NCI-H146 (cell line): ENCODE results near the gene GALNT10.

Experiments used
- DNase-seq: peaks from one replicate; lab custom pipeline; 2025; lab: John Stamatoyannopoulos, UW

Gene GALNT10

GRCh38 chr5:154203798-154204578, 13.5 kb downstream of the GALNT10 start:
- no peak for DNase-seq

- no peak for DNase-seq
Measured at GRCh38 chr5:154205441-154206117, 15.0 kb downstream of the GALNT10 start.

- no peak for DNase-seq
Measured at GRCh38 chr5:154206311-154206710, 15.8 kb downstream of the GALNT10 start.

GRCh38 chr5:154207204-154207603, 16.7 kb downstream of the GALNT10 start:
- no peak for DNase-seq

GRCh38 chr5:154209591-154210081, 19.1 kb downstream of the GALNT10 start:
- DNase-seq: no peak

- no peak for DNase-seq
Measured at GRCh38 chr5:154210163-154210562, 19.6 kb downstream of the GALNT10 start.

- no peak for DNase-seq
Measured at GRCh38 chr5:154211641-154212390, 21.3 kb downstream of the GALNT10 start.

- no peak for DNase-seq
Measured at GRCh38 chr5:154213592-154213991, 23.1 kb downstream of the GALNT10 start.

GRCh38 chr5:154214371-154215106, 24.0 kb downstream of the GALNT10 start:
- DNase-seq: no peak

- no peak for DNase-seq
Measured at GRCh38 chr5:154215571-154216325, 25.2 kb downstream of the GALNT10 start.

GRCh38 chr5:154217462-154217861, 26.9 kb downstream of the GALNT10 start:
- no peak for DNase-seq

- DNase-seq: no peak
Measured at GRCh38 chr5:154218786-154219185, 28.3 kb downstream of the GALNT10 start.

- DNase-seq: no peak
Measured at GRCh38 chr5:154220625-154221024, 30.1 kb downstream of the GALNT10 start.

- DNase-seq: no peak
Measured at GRCh38 chr5:154221371-154221896, 30.9 kb downstream of the GALNT10 start.

- DNase-seq: no peak
Measured at GRCh38 chr5:154222414-154222813, 31.9 kb downstream of the GALNT10 start.

GRCh38 chr5:154223320-154223719, 32.8 kb downstream of the GALNT10 start:
- DNase-seq: no peak

GRCh38 chr5:154227090-154227489, 36.6 kb downstream of the GALNT10 start:
- no peak for DNase-seq

GRCh38 chr5:154228696-154229095, 38.2 kb downstream of the GALNT10 start:
- DNase-seq: no peak

- no peak for DNase-seq
Measured at GRCh38 chr5:154230526-154230925, 40.0 kb downstream of the GALNT10 start.

- DNase-seq: no peak
Measured at GRCh38 chr5:154234551-154234950, 44.0 kb downstream of the GALNT10 start.

GRCh38 chr5:154236011-154236410, 45.5 kb downstream of the GALNT10 start:
- no peak for DNase-seq
